Activated CD8-positive, alpha-beta memory T cell treated with anti-CD3 and anti-CD28 coated beads for 1 hour (primary cell): ENCODE results near the gene POMT2.
"Not testable (repeated sequence)": the region's sequence is repeated elsewhere in the genome, so short reads cannot be mapped to it uniquely, and the experiment has no call there.

Experiments used
- DNase-seq, 2 donors: peaks; one replicate each; pipeline ENCODE4 v3.0.0-alpha.2; 2020; ENCODE audit warnings: low read depth in 1 of 2; ENCODE audit errors: extremely low read depth in 1 of 2

POMT2 gene

GRCh38 chr14:77320238-77320935 lies at the start of gene POMT2:
Gene POMT2, minus strand, starts transcription at chr14:77320883. Its CDS starts 202 bp downstream, at chr14:77320681.
- DNase-seq: peak; percentile 80 to 89

- no peak for DNase-seq
Observed at GRCh38 chr14:77369285-77369684, 48.6 kb upstream of the POMT2 start.

GRCh38 chr14:77364146-77364545 lies 43.5 kb upstream of the POMT2 start:
- DNase-seq: no peak

- DNase-seq: no peak
Observed at GRCh38 chr14:77359626-77360025, 38.9 kb upstream of the POMT2 start.

- DNase-seq: no peak
Observed at GRCh38 chr14:77356899-77357298, 36.2 kb upstream of the POMT2 start.

- no peak for DNase-seq
Observed at GRCh38 chr14:77355811-77356210, 35.1 kb upstream of the POMT2 start.

GRCh38 chr14:77353469-77354141 lies 32.9 kb upstream of the POMT2 start:
- no peak for DNase-seq

- no peak for DNase-seq
Observed at GRCh38 chr14:77347751-77348150, 27.1 kb upstream of the POMT2 start.

- DNase-seq: no peak
Observed at GRCh38 chr14:77346495-77346894, 25.8 kb upstream of the POMT2 start.

- DNase-seq: no peak
Observed at GRCh38 chr14:77344377-77344996, 23.8 kb upstream of the POMT2 start.

- DNase-seq: no peak
Observed at GRCh38 chr14:77343662-77344061, 23.0 kb upstream of the POMT2 start.

GRCh38 chr14:77342726-77343397 lies 22.2 kb upstream of the POMT2 start:
- DNase-seq: no peak

GRCh38 chr14:77340389-77340788 lies 19.7 kb upstream of the POMT2 start:
- DNase-seq: no peak

GRCh38 chr14:77339407-77339806 lies 18.7 kb upstream of the POMT2 start:
- no peak for DNase-seq

GRCh38 chr14:77338302-77338701 lies 17.6 kb upstream of the POMT2 start:
- DNase-seq: no peak

GRCh38 chr14:77337880-77338279 lies 17.2 kb upstream of the POMT2 start:
- no peak for DNase-seq

- DNase-seq: not testable (repeated sequence)
Observed at GRCh38 chr14:77337255-77337654, 16.6 kb upstream of the POMT2 start.

- DNase-seq: no peak
Observed at GRCh38 chr14:77335576-77335975, 14.9 kb upstream of the POMT2 start.

- no peak for DNase-seq
Observed at GRCh38 chr14:77329872-77330271, 9.2 kb upstream of the POMT2 start.

- DNase-seq: no peak
Observed at GRCh38 chr14:77327111-77327510, 6.4 kb upstream of the POMT2 start.

- no peak for DNase-seq
Observed at GRCh38 chr14:77325746-77326094, 5.0 kb upstream of the POMT2 start.
